ENCODE data around the gene NHERF2.
A peak's percentile ranks its signal among the peaks of the same experiment; 100 is the strongest.

NHERF2 gene

GRCh38 chr16:2026461-2027023 is at the start of gene NHERF2:
Gene NHERF2, plus strand, starts transcription at chr16:2026902. Its CDS starts 104 bp downstream, at chr16:2027006.
- no peak for DNase-seq

- DNase-seq: no peak
These were observed 49.5 kb upstream of the NHERF2 start for GRCh38 chr16:1976951-1977874.

- no peak for DNase-seq
These were observed 48.8 kb upstream of the NHERF2 start for GRCh38 chr16:1977875-1978268.

GRCh38 chr16:1978476-1979120 is 48.1 kb upstream of the NHERF2 start:
- no peak for DNase-seq

GRCh38 chr16:1979271-1980029 is 47.3 kb upstream of the NHERF2 start:
- DNase-seq: peak; percentile 55

- peak; percentile 36 for DNase-seq
These were observed 46.5 kb upstream of the NHERF2 start for GRCh38 chr16:1980030-1980769.

GRCh38 chr16:1980770-1981087 is 46.0 kb upstream of the NHERF2 start:
- no peak for DNase-seq

- no peak for DNase-seq
These were observed 45.3 kb upstream of the NHERF2 start, which contains the start of gene NOXO1 for GRCh38 chr16:1981398-1981836. Gene NOXO1, minus strand, starts transcription at chr16:1981469. Its CDS starts 290 bp downstream, at chr16:1981179.

GRCh38 chr16:1982013-1982433 is 44.7 kb upstream of the NHERF2 start:
- DNase-seq: no peak

- no peak for DNase-seq
These were observed 43.6 kb upstream of the NHERF2 start for GRCh38 chr16:1982991-1983543.

GRCh38 chr16:1983544-1984346 is 43.0 kb upstream of the NHERF2 start, which contains the start of gene GFER:
Gene GFER, plus strand, starts transcription at chr16:1984193. Its CDS starts 26 bp downstream, at chr16:1984219.
- DNase-seq: peak; percentile 77

GRCh38 chr16:1984347-1985225 is 42.1 kb upstream of the NHERF2 start:
- no peak for DNase-seq

- DNase-seq: no peak
These were observed 41.1 kb upstream of the NHERF2 start for GRCh38 chr16:1985466-1986150.

GRCh38 chr16:1987198-1987597 is 39.5 kb upstream of the NHERF2 start:
- no peak for DNase-seq

- no peak for DNase-seq
These were observed 37.2 kb upstream of the NHERF2 start, which contains the start of gene SYNGR3 for GRCh38 chr16:1989209-1990100. Gene SYNGR3, plus strand, starts transcription at chr16:1989970. Its CDS starts 133 bp downstream, at chr16:1990103.

- DNase-seq: no peak
These were observed 36.7 kb upstream of the NHERF2 start for GRCh38 chr16:1990101-1990350.

GRCh38 chr16:1990351-1991134 is 36.2 kb upstream of the NHERF2 start:
- no peak for DNase-seq
